IPS DF 4.7 (cell line): Measurements from ENCODE around the gene DOCK1.

Source experiments
- DNase-seq: peaks from one replicate; pipeline ENCODE4 v3.0.0-alpha.2; 2013; ENCODE audit warnings: low spot score; ENCODE audit errors: extremely low read depth

DOCK1 gene

DNA sequence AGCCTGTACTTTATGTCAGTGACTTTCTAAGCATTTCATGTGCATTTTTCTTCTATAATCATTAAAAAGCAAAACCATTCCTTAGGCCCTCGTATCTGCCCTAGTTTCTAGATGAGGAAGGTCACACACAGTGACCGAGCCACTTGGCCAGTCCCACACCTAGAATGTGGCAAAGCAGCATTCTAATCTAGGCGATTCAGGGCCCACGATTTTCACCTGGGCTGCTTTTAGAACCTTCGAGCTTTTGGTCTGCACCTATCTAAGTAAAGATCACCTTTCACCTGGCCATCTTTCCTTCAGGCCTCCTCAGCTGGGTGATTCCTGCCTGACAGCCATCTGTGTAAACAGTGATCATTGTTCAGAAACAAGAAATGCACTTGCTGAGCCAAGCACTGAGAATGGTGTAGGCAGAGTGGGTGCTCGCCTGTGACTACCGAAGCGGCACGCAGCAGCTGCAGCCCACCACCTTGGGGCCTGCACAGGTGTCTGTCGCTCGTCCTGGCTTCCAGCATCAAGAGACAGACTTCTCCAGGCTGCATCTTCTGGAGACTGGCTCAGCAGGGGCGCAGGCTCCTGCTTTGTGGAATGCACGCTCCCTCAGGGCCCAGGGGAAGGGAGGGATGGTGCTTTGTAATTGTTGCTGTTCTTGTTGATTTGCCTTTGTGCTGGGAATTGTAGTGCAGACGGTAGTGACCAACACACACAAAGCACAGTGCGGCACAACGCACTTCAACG, 440.2 kb downstream of the DOCK1 start:
- DNase-seq: no peak

DNA sequence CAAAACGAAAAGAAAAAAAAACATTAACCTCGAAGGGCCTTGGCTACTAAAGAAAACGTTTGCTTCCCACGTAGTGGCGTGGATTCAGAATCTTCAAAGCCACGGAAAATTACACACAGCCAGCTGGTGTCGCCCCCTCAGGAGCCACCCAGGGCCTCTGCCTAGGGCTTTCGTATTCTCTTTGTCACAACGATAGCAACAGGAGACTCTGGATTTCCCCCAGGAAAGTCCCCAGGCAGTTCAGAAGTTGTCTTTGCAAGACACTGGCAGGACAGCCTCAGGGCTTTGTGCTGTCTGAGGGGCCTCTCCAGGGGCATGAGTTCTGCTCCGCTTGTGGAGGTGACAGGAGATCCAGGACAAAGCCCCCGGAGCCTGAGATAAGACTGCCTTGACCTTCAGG, 441.4 kb downstream of the DOCK1 start:
- no peak for DNase-seq

DNA sequence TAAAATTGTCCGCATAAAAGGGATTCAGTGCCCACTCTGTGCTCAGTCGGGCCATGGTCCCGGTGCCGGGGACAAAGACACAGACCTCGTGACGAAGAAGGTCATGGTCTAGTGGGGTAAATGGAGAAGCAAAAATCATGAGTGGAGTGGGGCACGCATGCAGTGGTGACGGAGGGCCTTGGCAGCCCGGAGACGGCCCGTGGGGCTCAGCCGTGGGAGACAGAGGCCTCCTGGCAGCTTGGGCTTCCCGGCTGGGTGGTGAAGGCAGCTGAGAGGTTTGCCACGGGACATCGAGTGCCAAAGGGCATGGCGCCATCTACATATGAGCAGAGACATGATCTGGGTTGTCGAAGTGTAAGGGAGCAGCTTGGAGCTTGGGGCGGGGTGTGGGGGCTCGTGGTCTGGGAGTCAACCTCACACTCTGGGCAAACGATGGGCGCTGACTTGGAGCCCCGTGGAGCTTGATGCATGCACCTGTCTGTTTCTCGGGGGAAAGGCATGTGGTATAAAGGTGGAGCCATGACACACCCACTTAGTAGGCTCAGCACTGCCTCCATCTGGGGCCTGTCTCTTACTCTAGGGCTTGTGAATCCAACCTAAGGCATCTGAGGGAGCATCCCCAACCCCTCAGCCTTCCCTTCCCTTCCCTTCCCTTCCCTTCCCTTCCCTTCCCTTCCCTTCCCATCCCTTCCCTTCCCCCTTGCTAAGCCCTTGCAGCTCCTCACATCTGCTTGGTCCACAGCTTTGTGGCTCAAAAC, 442.2 kb downstream of the DOCK1 start:
- no peak for DNase-seq

DNA sequence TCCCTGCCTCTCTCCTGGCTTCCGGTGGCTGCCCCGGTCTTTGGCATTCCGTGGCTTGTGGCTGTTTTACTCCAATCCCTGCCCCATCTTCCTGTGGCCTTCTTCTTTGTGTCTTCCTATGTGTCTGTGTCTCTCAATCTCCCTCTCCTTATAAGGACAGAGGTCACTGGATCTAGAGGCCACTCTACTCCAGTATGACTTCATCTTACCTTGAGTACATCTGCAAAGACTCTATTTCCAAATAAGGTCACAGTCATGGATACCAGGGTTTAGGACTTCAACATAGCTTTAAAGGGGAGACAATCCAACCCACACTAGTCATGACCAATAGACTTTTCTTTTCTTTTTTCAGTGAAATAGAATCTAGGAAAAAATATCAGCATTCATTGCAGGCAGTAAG, 444.5 kb downstream of the DOCK1 start:
- no peak for DNase-seq

DNA sequence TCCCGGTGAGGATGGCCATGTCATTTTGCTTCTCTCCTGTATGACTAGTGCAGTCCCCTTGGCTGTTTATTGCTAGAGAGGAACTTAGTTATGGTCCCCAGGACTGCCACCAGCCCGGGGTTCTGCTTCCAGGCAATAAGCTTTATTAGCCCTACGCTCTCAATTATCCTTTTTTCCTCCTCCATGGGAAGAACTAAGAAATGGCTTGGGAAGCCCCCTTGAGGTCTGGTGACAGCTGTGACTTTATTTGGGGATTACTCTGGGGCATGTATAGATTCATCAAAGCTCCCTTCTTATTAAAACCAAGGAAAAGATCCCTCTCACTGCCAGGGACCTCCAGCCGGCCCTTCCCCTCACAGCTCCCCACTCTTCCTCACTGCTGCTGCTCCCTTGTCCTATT, 446.3 kb downstream of the DOCK1 start:
- no peak for DNase-seq

DNA sequence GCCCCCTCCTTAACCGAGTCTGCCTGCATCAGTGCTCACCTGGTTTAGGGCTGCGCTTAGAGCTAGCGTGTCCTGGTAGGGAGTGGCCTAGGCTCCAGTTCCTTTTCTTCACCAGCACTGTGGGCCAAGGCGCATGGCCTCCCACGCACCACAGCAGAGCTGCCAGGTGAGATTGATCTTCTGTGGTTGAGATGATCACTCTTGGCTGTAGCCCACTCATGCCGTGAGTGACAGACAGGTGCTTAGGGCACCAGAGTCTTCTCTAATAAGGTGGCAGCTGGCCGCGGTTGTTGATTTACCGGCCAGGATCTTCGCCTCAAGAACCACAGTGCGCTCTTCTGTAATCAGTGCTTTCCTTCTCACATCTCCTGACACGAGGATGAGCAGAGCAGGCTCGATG, 448.3 kb downstream of the DOCK1 start:
- no peak for DNase-seq

DNA sequence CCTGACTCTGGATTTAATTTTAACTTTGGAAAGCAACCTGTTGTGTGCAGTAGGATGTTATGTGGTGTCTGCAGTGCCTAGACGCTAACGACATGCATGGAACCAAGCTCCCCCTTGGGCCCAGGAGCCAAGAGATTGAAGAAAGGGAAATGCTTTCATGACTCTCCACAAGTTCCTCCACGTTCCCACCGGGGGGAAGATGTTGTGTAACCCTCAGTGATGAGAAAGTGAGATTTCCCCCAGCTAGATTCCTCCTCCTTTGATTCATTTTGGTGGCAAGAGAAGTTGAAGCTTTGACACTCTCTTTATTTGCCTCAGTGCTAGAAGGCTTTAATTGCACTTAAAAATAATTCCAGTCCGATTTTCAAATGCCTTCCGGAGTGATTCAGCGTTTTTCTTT, 449.0 kb downstream of the DOCK1 start:
- DNase-seq: no peak

DNA sequence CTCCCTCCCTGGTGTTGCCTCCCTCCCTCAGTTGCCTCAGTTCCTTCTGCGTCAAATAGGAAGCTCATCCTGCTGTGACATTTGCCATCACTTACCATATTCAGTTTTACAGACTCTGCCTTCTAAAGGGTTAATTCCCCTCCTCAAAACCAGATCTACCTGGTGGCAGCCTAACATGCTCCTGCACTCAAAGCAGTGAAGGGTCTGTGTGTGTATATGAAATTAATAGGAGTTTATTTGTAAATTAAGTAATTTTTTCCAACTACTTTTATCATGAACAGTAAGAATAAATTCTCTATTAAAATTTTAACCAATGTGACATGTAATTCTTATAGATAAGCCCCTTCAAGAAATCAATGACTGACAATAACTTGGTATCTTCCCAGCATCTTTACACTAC, 449.8 kb downstream of the DOCK1 start:
- DNase-seq: no peak

DNA sequence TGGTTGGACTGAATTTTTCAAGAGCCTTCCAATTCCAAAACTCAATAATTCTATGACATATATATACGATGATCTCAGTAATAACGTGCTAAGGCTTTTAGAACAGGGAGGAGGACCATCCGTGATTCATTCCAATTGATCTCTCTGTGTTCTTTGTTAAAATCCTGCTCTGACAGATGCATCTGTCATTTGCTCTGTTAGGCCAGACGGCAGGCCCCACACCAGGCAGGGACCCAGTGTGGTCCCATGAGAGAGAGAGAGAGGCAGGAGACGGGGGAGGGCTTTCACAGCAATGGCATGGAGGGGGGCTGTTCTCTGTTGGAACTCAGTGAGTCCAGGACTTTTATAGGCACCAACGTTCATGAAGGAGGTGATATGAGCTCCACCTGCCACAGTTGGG, 451.1 kb downstream of the DOCK1 start:
- DNase-seq: no peak

DNA sequence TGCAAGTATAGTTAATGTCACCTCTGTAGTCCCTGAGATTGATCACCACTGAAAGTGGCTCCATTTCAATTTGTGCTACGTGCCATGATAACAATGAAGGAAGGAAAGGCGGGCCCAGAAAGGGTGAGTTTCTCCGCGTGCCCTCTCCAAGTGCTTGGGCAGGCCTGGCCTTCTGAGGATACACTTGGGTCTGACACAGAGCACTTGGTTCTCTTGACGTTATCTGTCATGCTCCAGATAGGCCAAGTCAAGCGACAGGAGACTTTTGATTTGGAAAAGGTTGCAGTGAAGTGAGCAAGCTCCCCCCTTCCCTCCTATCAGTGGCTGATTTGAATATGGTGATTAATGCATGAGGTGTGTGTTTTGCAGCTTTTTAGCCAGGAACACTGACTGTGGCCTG, 452.0 kb downstream of the DOCK1 start:
- no peak for DNase-seq

DNA sequence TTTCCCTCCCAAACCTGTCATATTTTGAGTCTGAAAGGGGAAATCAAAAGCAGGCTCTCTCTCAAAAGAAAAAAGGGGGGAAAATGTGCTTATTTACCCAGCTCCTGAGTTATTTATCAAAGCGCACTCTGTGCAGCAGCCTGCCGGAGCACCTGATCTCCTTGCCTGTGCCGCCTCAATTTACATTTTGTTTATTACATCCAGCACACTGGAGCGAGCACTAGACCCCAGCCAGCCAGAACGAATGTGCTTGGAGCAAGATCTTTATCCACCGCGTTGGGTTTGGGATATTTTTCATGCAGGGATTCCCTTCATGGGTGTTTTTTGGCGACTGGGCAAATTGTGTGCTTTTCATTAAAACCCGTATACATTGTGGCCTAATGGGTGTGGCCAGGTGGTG, 453.1 kb downstream of the DOCK1 start:
- DNase-seq: no peak

DNA sequence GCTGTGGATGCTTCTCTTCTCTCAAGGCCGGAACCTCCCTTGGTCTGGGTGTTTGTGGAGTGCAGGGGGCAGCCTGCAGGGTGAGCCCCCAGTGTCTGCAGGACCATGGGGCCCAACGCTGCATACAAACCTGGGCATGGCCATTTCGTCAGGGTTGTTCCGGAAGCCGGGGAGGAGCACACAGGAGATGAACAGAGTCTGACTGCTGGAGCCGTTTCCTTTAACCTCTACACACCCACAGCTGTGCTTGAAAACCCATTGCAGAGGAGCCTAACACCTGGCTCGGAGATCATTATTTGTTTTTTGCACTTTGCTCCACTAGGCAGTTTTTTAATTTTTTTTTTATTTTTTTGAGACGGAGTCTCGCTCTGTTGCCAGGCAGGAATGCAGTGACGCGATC, 458.8 kb downstream of the DOCK1 start:
- DNase-seq: no peak

DNA sequence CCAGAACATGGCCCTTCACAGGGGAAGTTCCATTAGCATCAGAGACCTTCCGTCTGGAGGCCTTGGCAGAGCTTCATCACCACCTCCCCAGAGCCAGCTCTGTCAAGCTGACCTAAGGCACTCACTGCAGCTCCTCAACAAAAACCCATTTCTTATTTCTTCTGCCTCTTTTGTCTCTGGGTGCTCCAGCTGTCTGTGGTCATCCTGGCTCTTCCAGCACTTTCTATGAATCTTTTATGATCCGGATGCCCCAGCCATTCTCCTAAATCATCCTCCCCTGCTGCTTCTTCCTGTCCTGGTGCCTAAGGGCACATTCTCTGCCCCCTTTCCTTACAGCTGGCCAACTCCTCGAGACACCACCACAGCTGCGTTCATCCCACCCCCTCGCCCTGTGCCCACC, 462.9 kb downstream of the DOCK1 start:
- DNase-seq: no peak

DNA sequence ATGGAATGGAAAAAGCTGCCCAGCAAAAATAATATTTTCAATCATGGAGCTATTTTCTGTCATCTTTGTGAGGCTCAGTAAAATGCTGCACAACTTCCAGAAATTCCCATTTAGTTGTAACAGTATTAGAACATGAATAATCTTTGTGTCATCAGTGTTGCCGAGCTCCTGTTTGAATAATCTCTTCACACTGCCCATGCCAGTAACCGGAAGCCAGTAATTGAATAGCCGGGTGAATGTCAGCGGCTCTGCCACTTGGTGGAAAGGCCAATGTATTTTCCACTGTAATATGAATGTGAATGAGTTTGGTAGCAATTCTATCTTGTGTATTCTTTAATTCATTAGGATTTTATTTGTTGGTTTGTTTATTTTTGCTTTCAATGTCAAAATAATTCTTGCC, 463.7 kb downstream of the DOCK1 start:
- DNase-seq: no peak

DNA sequence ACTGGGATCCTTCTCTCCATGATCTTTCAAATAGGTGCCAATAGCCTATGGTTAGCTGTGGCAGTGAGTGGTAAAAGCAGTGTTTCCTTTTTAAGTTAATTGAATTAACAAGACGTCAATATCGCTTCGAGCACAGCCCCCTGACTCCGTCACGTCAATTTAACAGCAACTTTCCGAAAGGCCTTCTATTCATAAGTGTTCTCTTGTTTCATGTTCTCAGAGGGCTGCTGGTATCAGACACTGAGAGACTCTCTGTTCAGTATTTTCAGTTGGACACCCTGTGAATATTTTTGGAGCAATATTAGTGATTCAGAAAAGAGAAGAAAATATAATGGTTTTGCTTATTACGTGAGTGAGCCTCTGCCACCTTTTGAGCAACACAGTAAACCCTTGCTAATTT, 465.4 kb downstream of the DOCK1 start:
- DNase-seq: no peak

DNA sequence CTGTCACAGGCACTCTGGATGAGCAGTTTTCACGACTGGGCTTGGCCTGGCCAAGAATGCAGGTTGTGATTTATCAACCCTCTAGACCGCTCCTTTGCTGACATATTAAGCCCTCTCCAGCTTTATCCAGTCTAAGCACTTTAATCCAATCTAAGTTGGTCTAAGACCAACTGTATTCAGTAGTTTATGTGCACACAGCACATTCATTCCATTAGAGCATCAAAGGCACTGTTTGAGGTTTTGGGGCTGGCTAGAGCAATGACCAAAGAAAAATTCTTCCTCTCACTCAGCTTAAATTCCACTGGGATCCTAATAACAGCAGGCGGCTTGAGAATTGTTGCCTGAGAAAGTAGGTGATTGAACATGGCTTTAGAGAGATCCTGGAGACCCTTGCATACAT, 467.1 kb downstream of the DOCK1 start:
- DNase-seq: no peak

DNA sequence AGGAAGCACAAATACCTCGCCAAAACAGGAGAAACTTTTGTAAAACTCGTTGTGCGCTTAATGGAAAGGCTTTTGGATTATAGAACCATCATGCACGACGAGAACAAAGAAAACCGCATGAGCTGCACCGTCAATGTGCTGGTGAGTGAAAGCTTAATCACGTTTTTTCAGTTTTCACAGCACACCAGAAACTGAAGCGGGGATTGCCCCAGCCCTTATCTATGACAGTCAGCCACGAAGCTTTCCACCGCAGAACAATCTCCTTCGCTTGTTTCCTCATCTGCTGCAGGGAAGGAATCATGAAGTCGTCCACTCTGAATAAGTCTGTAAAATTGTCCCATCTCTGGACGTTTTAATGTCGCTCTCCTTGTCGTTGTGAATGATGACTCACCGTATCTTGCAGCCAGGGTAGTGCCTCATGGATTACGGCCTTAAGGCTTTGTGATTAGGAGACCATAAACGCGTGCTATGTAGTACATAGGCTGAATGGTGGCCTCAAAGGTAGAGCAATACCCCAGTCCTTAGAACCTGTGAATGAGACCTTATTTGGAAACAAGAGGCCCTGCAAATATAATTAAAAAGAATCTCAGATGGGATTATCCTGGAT, 468.9 kb downstream of the DOCK1 start:
- no peak for DNase-seq

DNA sequence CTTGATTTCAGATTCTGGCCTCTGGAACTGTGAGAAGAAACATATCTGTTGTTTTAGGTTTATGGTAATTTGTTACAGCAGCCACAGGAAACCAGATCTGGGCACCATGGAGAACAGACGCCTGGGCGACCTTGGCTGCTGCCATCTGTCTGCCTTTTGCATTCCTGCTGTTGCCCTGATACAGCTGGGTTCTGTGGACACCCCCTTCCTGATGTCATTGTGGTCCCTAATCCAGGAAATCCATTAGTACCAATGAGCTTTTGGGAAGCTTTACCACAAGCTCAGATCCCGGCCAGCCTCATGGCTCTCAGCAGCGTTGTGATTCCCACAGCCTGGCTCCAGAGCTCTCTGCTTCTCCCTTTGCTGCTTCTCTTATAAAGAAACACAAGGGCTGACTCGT, 469.7 kb downstream of the DOCK1 start:
- no peak for DNase-seq

DNA sequence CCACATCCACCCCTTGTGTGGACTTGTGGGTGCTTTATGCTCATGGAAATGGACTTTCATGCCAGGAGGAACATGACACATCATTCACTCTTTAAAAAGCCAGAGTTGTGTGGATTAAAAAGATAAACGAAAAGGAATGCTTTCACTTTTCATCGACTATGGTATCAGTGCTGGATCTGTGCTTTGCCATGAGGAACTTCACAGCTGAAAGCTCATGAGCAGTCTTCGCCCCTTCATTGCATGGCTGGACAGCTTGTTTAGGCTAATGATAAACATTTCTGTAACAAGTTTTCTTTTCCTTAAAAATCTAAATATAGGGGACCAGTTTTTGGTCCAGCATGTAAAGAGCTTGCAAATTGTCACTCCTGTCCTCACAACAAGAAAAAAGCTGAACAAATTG, 470.2 kb downstream of the DOCK1 start:
- no peak for DNase-seq

DNA sequence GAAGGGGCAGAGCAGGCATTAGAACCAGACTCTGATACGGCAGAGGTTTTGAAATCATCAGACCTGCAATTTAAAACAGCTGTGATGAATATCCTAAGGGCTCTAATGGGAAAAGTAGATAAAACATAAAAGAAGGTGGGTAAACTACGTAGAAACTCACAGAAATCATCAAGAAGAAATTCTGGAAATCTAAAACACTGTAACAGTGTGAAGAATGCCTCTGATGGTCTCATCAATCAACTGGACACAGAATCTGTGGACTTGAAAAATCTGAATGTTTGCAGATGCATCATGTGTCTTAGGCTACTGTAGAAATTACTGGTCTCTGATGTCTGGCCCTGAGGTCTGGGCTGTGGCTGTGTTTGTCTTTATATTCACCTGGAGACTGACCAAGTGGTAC, 470.8 kb downstream of the DOCK1 start:
- no peak for DNase-seq

DNA sequence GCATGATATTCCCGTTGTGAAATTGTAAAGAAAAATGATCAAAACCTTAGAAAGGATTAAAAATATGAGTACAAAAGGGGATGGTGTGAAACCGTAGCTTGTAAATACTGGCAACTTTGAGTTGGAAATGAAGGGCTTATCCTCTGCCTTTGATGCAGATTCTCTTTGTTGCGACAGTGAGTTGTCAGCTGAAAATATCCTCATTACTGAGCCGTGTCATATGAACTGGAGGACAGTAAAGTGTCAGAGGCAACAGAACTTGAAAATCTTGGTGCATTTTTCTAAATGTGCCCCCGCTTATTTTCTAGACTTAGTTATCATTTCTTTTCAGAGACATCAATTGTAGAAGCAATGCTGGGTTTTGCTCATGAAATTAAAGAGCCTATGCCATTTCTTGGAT, 473.4 kb downstream of the DOCK1 start:
- DNase-seq: no peak

DNA sequence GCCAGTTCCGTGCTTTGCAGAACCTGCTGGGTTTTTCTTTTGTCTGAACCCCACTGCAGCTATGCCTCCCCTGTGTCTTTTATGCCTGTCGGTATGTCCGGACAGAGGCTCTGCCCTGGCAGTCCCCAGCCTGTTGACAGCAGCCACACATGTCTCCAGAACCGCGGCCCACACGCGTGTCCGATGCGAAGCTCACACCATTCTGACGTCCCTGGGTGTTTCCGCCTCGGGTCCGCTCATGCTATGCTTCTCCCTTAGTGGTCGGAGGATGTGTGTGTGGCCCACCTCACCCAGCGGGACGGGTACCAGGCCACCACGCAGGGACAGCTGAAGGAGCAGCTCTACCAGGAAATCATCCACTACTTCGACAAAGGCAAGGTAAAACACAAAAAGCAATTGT, 479.3 kb downstream of the DOCK1 start:
- DNase-seq: no peak

DNA sequence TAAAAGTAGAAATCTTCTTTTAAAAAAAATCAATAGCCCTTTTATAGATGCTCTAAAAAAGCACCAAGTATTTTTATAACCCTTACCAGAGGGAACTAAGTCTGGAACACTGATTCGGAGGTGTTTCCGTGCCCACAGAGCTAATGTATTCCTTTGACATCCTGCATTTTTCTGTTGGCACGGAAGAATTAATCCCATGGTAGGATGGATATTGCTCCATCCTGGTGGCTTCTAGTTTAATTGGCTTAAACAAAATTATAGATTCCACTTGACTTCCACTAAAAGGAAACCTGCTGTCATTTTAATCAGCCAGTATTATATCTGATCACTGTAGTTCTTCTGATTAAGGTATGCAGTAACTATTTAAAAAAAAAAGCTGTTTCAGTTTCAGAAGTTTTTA, 479.8 kb downstream of the DOCK1 start:
- no peak for DNase-seq
